DND-41 (cell line): Measurements from ENCODE around the gene PRMT2.

Experiments
- ATAC-seq: fragments of 200-7000 bp; cut with Tn5 transposase; 3 replicates; pipeline ENCODE4 v1.9.1; 2021; ENCODE audit warnings: low read depth; ENCODE audit not compliant: insufficient read depth
- DNase-seq: peaks from one replicate; pipeline ENCODE4 v3.0.0-alpha.2; 2020
- H2AFZ ChIP-seq: 2 replicates; pipeline ENCODE4 v1.6.0; 2012; ENCODE audit warnings: low read depth, low read length
- H3K27ac ChIP-seq: 2 replicates; pipeline ENCODE4 v1.5.1; 2012; ENCODE audit warnings: low read length, inconsistent platforms
- H3K27me3 ChIP-seq: fragments of 200-600 bp; sonication (generic); 2 replicates; pipeline ENCODE4 v1.6.0; 2012; ENCODE audit warnings: low read length, mild to moderate bottlenecking, inconsistent platforms; ENCODE audit not compliant: insufficient read depth, poor library complexity
- H3K36me3 ChIP-seq: 2 replicates; pipeline ENCODE4 v1.5.1; 2012; ENCODE audit warnings: low read length, inconsistent platforms; ENCODE audit not compliant: insufficient read depth
- H3K4me1 ChIP-seq: 2 replicates; pipeline ENCODE4 v1.5.1; 2012; ENCODE audit warnings: mild to moderate bottlenecking, low read length; ENCODE audit not compliant: insufficient read depth
- H3K4me2 ChIP-seq: 2 replicates; pipeline ENCODE4 v1.6.0; 2012; ENCODE audit warnings: mild to moderate bottlenecking, moderate library complexity, low read length, inconsistent platforms; ENCODE audit not compliant: insufficient read depth
- H3K4me3 ChIP-seq, 2 experiments: fragments of 200-600 bp in 1 of 2; shearing (Covaris generic) in 1 of 2; 2 replicates each; pipeline ENCODE4 v1.5.1; 2012 to 2016; ENCODE audit warnings: inconsistent platforms in 2 of 2, low read length in 2 of 2, mild to moderate bottlenecking in 2 of 2, low read depth in 1 of 2, moderate library complexity in 1 of 2
- H3K79me2 ChIP-seq: 2 replicates; pipeline ENCODE4 v1.6.0; 2012; ENCODE audit warnings: low read length, inconsistent platforms; ENCODE audit not compliant: insufficient read depth
- H3K9ac ChIP-seq: 2 replicates; pipeline ENCODE4 v1.6.0; 2012; ENCODE audit warnings: low read depth, mild to moderate bottlenecking, inconsistent platforms, low read length, moderate library complexity
- H3K9me3 ChIP-seq: 2 replicates; pipeline ENCODE4 v1.5.1; 2012; ENCODE audit warnings: low read length, moderate library complexity, mild to moderate bottlenecking, inconsistent platforms; ENCODE audit not compliant: insufficient read depth, severe bottlenecking
- H4K20me1 ChIP-seq: 2 replicates; pipeline ENCODE4 v1.6.0; 2012; ENCODE audit warnings: low read length; ENCODE audit not compliant: insufficient read depth
- CTCF ChIP-seq: IDR thresholded peaks from 2 replicates; pipeline ENCODE4 v1.5.1; 2012; ENCODE audit warnings: borderline replicate concordance, low read length, moderate library complexity, mild to moderate bottlenecking; ENCODE audit not compliant: poor library complexity, severe bottlenecking; ENCODE audit errors: extremely low read depth
- EZH2 ChIP-seq: IDR thresholded peaks from 3 replicates; pipeline ENCODE4 v1.6.1; 2012; ENCODE audit warnings: borderline replicate concordance, low read depth, mild to moderate bottlenecking, moderate library complexity, low read length, inconsistent platforms; ENCODE audit not compliant: severe bottlenecking

The PRMT2 gene

GRCh38 chr21:46597031-46597430, 38.4 kb upstream of the PRMT2 start:
- ATAC-seq (no peak), DNase-seq (no peak)
- Histone ChIP-seq H2AFZ (no peak overlapping the region), H3K36me3 (no peaks in the 10 kb centered on the region), H3K27me3 (no peaks in the 10 kb centered on the region), H3K4me2 (no peak overlapping the region), H3K9me3 (peaks cover 26% of the 10 kb centered on the region), H3K4me3 (no peak overlapping the region), H3K4me1 (no peaks in the 10 kb centered on the region), H3K27ac (no peak overlapping the region), H3K9ac (no peak overlapping the region), H3K79me2 (no peaks in the 10 kb centered on the region), H4K20me1 (no peaks in the 10 kb centered on the region)
- no peak for TF ChIP-seq CTCF

- no peak overlapping the region for H2AFZ ChIP-seq
- TF ChIP-seq EZH2 (no peak), CTCF (no peak)
- H4K20me1 ChIP-seq: no peaks in the 10 kb centered on the region
- H3K4me1 ChIP-seq: no peaks in the 10 kb centered on the region
- H3K27ac ChIP-seq: no peak overlapping the region
- no peaks in the 10 kb centered on the region for H3K36me3 ChIP-seq
- H3K4me2 ChIP-seq: no peak overlapping the region
- H3K27me3 ChIP-seq: no peaks in the 10 kb centered on the region
- DNase-seq (no peak), ATAC-seq (no peak)
- H3K9me3 ChIP-seq: peaks cover 26% of the 10 kb centered on the region
- no peak overlapping the region for H3K4me3 ChIP-seq
- H3K79me2 ChIP-seq: no peaks in the 10 kb centered on the region
- no peak overlapping the region for H3K9ac ChIP-seq
Observed at GRCh38 chr21:46597896-46598343, 37.6 kb upstream of the PRMT2 start.

GRCh38 chr21:46598581-46599572, 36.6 kb upstream of the PRMT2 start:
- DNase-seq: no peak
- Histone ChIP-seq H3K9ac (no peak overlapping the region), H3K4me1 (no peaks in the 10 kb centered on the region), H3K4me3 (no peak overlapping the region), H3K27ac (no peak overlapping the region), H3K4me2 (no peak overlapping the region), H3K27me3 (no peaks in the 10 kb centered on the region), H3K79me2 (no peaks in the 10 kb centered on the region), H4K20me1 (no peaks in the 10 kb centered on the region), H3K36me3 (no peaks in the 10 kb centered on the region), H2AFZ (no peak overlapping the region), H3K9me3 (peaks cover 18% of the 10 kb centered on the region)
- TF ChIP-seq EZH2: no peak
- no peak for TF ChIP-seq CTCF
- no peak for ATAC-seq
